Trophoblast cell (in vitro differentiated cells and primary cell): ENCODE results near the gene PLGLB2.
"Not testable (repeated sequence)": the region's sequence is repeated elsewhere in the genome, so short reads cannot be mapped to it uniquely, and the experiment has no call there.

ENCODE experiments used
- DNase-seq, 2 donors: peaks; one replicate each; pipeline ENCODE4 v3.0.0-alpha.2; 2016
- H2AFZ ChIP-seq: 2 replicates; pipeline ENCODE4 v1.6.1; 2013; ENCODE audit warnings: low read length, moderate library complexity, mild to moderate bottlenecking; ENCODE audit not compliant: insufficient read depth, poor library complexity
- H2AK5ac ChIP-seq: 2 replicates; pipeline ENCODE4 v1.6.1; 2013; ENCODE audit warnings: mild to moderate bottlenecking, low read length
- H2BK120ac ChIP-seq: 2 replicates; pipeline ENCODE4 v1.6.1; 2013; ENCODE audit warnings: low read length, mild to moderate bottlenecking, moderate library complexity; ENCODE audit not compliant: insufficient read depth, poor library complexity
- H2BK12ac ChIP-seq: 2 replicates; pipeline ENCODE4 v1.6.1; 2013; ENCODE audit warnings: mild to moderate bottlenecking, low read length, moderate library complexity
- H2BK5ac ChIP-seq: 2 replicates; pipeline ENCODE4 v1.6.1; 2013; ENCODE audit warnings: low read length, low read depth, moderate library complexity, mild to moderate bottlenecking; ENCODE audit not compliant: poor library complexity
- H3K14ac ChIP-seq: 2 replicates; pipeline ENCODE4 v1.6.1; 2013; ENCODE audit warnings: mild to moderate bottlenecking, low read length
- H3K18ac ChIP-seq: 2 replicates; pipeline ENCODE4 v1.6.1; 2013; ENCODE audit warnings: mild to moderate bottlenecking, low read length
- H3K23ac ChIP-seq: 2 replicates; pipeline ENCODE4 v1.6.1; 2013; ENCODE audit warnings: low read length
- H3K27ac ChIP-seq: 2 replicates; pipeline ENCODE4 v1.5.1; 2013; ENCODE audit warnings: low read depth, mild to moderate bottlenecking, inconsistent platforms, low read length, moderate library complexity
- H3K27me3 ChIP-seq: 2 replicates; pipeline ENCODE4 v1.6.1; 2013; ENCODE audit warnings: inconsistent platforms, mild to moderate bottlenecking, low read length, moderate library complexity; ENCODE audit not compliant: insufficient read depth
- H3K36me3 ChIP-seq, 2 experiments: 1 replicate in 1 of 2; 2 replicates in 1 of 2; pipeline ENCODE4 v1.6.1; 2013; ENCODE audit warnings: low read length in 2 of 2, mild to moderate bottlenecking in 2 of 2, moderate library complexity in 1 of 2; ENCODE audit not compliant: insufficient read depth in 2 of 2, control insufficient read depth in 1 of 2
- H3K4ac ChIP-seq: 2 replicates; pipeline ENCODE4 v1.6.1; 2013; ENCODE audit warnings: low read depth, mild to moderate bottlenecking, low read length, moderate library complexity
- H3K4me1 ChIP-seq, 2 experiments: 1 replicate in 1 of 2; 2 replicates in 1 of 2; pipeline ENCODE4 v1.6.1; 2013; ENCODE audit warnings: low read length in 2 of 2, mild to moderate bottlenecking in 2 of 2, moderate library complexity in 1 of 2; ENCODE audit not compliant: insufficient read depth in 2 of 2, control insufficient read depth in 1 of 2
- H3K4me2 ChIP-seq: 2 replicates; pipeline ENCODE4 v1.6.1; 2013; ENCODE audit warnings: inconsistent platforms, mild to moderate bottlenecking, low read length, moderate library complexity
- H3K4me3 ChIP-seq: 2 replicates; pipeline ENCODE4 v1.5.1; 2013; ENCODE audit warnings: mild to moderate bottlenecking, low read depth, low read length, inconsistent platforms
- H3K79me1 ChIP-seq: one replicate; pipeline ENCODE4 v1.6.1; 2013; ENCODE audit warnings: low read length
- H3K79me2 ChIP-seq: 2 replicates; pipeline ENCODE4 v1.6.1; 2013; ENCODE audit warnings: low read length, mild to moderate bottlenecking; ENCODE audit not compliant: control insufficient read depth, insufficient read depth, poor library complexity
- H3K9ac ChIP-seq: 2 replicates; pipeline ENCODE4 v1.6.1; 2013; ENCODE audit warnings: mild to moderate bottlenecking, low read length
- H3K9me3 ChIP-seq: 2 replicates; pipeline ENCODE4 v1.6.1; 2013; ENCODE audit warnings: low read depth, mild to moderate bottlenecking, control low read depth, inconsistent platforms, low read length; ENCODE audit not compliant: insufficient read depth
- H4K12ac ChIP-seq: 2 replicates; pipeline ENCODE4 v1.6.1; 2013; ENCODE audit warnings: low read depth, mild to moderate bottlenecking, low read length, moderate library complexity
- H4K8ac ChIP-seq: 2 replicates; pipeline ENCODE4 v1.6.1; 2013; ENCODE audit warnings: low read depth, mild to moderate bottlenecking, low read length, moderate library complexity
- H4K91ac ChIP-seq: one replicate; pipeline ENCODE4 v1.6.1; 2013; ENCODE audit warnings: low read depth, mild to moderate bottlenecking, low read length, moderate library complexity
- WGBS: extraction: QIAGEN DNeasy Blood & Tissue Kit; methylation state at CpG from one replicate; pipeline ENCODE4 v1.1.7; 2013; ENCODE audit warnings: missing lambda C conversion rate; ENCODE audit not compliant: insufficient read length, insufficient coverage; ENCODE audit errors: extremely low coverage; 5-methylcytosine and 5-hydroxymethylcytosine counted together

Gene PLGLB2

GRCh38 chr2:87740928-87741327, 7.0 kb upstream of the PLGLB2 start:
- not testable (repeated sequence) for DNase-seq, H2BK120ac ChIP-seq, H3K36me3 ChIP-seq, H3K14ac ChIP-seq, H3K9ac ChIP-seq, H2AFZ ChIP-seq, H3K4me2 ChIP-seq, H3K27me3 ChIP-seq, H3K79me2 ChIP-seq, H3K9me3 ChIP-seq, H2BK12ac ChIP-seq, H3K23ac ChIP-seq, H3K4ac ChIP-seq, H4K8ac ChIP-seq, H4K12ac ChIP-seq, H3K27ac ChIP-seq, H3K18ac ChIP-seq, H3K4me1 ChIP-seq, H2BK5ac ChIP-seq, H3K79me1 ChIP-seq, H2AK5ac ChIP-seq, H3K4me3 ChIP-seq, H4K91ac ChIP-seq

DNA sequence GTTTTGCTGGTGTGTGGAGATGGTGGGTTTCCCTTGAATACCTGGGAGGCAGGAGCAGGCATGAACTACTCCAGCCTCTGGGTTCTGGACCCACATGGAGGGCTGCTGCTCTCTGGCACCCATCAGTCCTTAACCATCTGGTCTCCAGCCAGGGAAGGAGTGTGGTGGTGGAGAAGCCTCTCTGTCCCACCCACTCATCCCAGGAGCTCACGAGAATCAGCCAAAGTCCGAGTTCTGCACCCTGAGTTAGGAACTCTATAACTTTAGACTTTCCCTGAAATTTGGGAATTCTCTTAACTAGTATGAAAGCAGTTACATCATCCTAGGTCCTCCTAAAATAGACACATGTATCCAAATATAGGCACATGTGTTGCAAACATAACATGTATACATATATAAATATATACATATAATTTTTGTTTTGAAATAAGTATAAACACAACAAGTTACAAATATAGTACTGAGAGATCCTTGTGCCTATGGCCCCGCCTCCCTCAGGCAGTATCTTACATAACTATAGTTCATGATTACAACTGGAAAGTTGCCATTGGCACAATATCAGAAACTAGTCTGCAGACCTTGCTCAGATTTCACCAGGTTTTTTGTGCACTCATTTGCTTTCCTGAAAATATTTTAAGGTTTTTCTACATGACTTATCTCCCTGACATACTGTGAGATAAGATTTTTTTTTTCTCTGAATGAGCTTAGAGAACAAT, 5.3 kb upstream of the PLGLB2 start:
- H2AK5ac ChIP-seq, H3K18ac ChIP-seq, H2BK12ac ChIP-seq, H4K12ac ChIP-seq, H3K14ac ChIP-seq, H3K79me1 ChIP-seq, H3K27ac ChIP-seq, H2BK120ac ChIP-seq, H3K4me3 ChIP-seq, H3K4me1 ChIP-seq, H2AFZ ChIP-seq, H3K79me2 ChIP-seq, H3K36me3 ChIP-seq, DNase-seq, H3K4ac ChIP-seq, H3K4me2 ChIP-seq, H4K91ac ChIP-seq, H3K27me3 ChIP-seq, H3K9me3 ChIP-seq, H2BK5ac ChIP-seq, H3K23ac ChIP-seq, H4K8ac ChIP-seq, H3K9ac ChIP-seq: not testable (repeated sequence)
- no CpG with 5 or more reads among the region's 3 CpGs for WGBS

- H3K27ac ChIP-seq, DNase-seq, H3K14ac ChIP-seq, H3K36me3 ChIP-seq, H3K79me1 ChIP-seq, H3K79me2 ChIP-seq, H2BK120ac ChIP-seq, H3K4me1 ChIP-seq, H3K23ac ChIP-seq, H2AK5ac ChIP-seq, H3K9me3 ChIP-seq, H3K4me3 ChIP-seq, H3K4me2 ChIP-seq, H2BK5ac ChIP-seq, H3K18ac ChIP-seq, H2AFZ ChIP-seq, H3K27me3 ChIP-seq, H3K4ac ChIP-seq, H3K9ac ChIP-seq, H2BK12ac ChIP-seq, H4K91ac ChIP-seq, H4K8ac ChIP-seq, H4K12ac ChIP-seq: not testable (repeated sequence)
- WGBS: no CpG with 5 or more reads among the region's 5 CpGs
Measured at GRCh38 chr2:87743638-87744037, 4.2 kb upstream of the PLGLB2 start.

GRCh38 chr2:87745353-87745951, 2.4 kb upstream of the PLGLB2 start:
- H2BK5ac ChIP-seq, H3K4me1 ChIP-seq, H3K18ac ChIP-seq, H3K4me2 ChIP-seq, H3K9ac ChIP-seq, H4K12ac ChIP-seq, H3K4ac ChIP-seq, H3K36me3 ChIP-seq, H3K27ac ChIP-seq, H3K14ac ChIP-seq, H3K9me3 ChIP-seq, H2BK12ac ChIP-seq, H3K79me2 ChIP-seq, H2AK5ac ChIP-seq, H3K23ac ChIP-seq, H4K91ac ChIP-seq, H2BK120ac ChIP-seq, H4K8ac ChIP-seq, H3K4me3 ChIP-seq, H2AFZ ChIP-seq, H3K27me3 ChIP-seq, H3K79me1 ChIP-seq: not testable (repeated sequence)
- peak; percentile 0 to 42 for DNase-seq
- no CpG with 5 or more reads among the region's 9 CpGs for WGBS
